ENCODE results near the gene DACH1.

The DACH1 gene

GRCh38 chr13:71546881-71547280 lies 320.1 kb downstream of the DACH1 start:
- DNase-seq: no peak

DNA sequence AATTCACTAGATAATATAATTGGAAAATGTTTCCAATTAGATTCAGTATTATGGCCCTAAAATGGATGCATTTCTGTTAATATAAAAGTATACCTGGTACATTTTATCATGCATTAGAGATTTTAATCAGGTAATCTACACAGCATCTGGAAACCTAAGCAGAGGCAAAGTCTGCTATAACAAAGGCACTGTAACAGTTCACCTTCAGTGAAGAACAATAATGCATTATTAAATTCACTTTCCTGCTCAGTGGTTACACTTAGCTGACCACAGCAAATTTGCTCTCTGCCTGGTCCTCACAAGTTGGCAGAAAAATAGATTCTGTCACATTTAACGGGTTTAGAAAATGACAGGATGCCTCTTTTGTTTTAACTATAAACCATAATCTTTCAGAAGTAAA lies 326.9 kb downstream of the DACH1 start:
- DNase-seq: no peak

DNA sequence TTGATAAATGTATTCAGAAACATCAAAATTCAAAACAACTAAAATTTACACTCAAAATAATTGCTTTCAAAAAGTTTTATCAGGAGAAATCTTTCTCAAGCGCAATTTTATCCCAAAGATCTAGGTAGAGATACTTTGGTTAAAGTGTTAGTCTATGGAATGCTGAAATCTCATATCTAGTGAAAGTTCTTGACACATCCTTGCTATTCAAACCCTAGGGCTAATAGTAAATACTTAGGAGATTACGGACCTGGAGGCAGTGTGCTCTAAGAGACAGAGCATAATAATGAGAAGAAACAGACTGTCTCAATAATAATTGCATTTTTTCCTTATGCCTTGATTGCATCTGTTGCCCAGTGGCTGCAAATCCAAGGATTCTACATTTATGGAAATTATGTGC lies 330.8 kb downstream of the DACH1 start:
- DNase-seq: no peak

DNA sequence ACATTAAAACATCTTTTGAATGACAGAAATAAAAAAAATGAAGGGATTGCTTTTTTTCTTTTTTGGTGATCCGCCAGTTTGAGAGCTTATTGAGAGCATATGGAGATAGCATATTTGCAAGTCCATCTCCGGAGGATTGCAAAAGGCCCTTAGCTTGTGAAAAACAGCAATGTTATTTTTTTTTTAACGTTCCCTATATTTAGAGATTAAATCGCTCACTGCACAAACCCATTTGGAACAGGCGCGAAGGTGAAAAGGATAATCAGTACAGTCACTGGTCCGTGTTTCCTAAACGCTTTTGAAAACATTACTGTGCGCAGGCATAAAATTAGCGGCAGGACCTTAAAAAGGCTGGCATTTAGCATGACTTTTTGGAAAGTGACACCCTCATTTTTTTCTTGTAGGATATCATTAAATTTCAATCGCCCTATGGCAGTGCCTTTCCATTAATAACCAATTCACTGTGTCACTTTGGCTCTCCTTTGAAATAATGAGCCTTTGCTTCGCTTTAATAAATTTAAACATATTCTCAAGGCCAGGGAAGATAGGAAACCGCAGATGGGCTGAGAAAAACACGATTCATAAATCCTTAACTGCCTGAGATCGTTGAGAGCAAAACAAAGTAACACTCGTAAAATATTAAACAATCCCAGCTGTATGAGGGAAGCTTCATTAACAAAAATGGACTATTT lies 342.2 kb downstream of the DACH1 start:
- DNase-seq: no peak

GRCh38 chr13:71524245-71524612 lies 342.8 kb downstream of the DACH1 start:
- no peak for DNase-seq

DNA sequence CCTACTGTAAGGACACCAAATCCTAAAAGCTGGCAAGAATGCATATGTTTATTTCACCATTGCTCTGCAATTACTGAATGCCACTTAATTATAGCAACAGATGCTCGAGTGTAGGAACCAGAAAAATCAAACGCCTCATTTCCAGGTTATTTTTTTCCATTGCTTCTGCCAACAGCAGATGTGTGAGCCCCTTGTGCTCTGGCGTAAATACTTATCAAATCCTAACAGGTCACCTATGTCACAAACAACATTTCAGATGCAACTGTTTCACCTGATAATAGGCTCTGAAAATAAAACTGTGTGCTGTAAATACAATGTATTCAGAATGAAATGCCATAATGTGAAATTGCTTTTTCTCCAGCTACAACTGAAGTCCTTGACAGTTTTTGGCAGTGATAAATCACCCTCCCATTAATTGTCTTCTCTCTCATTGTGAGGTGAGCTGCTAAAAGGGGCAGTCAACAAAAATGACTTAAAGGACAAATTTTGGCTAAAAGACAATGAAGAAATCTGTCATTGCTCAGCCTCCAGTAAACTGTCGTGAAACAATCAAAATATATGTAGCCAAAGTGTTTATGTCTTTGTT lies 344.0 kb downstream of the DACH1 start:
- DNase-seq: no peak

GRCh38 chr13:71517004-71517403 lies 350.0 kb downstream of the DACH1 start:
- DNase-seq: no peak

GRCh38 chr13:71516521-71516920 lies 350.5 kb downstream of the DACH1 start:
- DNase-seq: no peak

- DNase-seq: no peak
Measured at GRCh38 chr13:71515744-71516038, 351.3 kb downstream of the DACH1 start.

DNA sequence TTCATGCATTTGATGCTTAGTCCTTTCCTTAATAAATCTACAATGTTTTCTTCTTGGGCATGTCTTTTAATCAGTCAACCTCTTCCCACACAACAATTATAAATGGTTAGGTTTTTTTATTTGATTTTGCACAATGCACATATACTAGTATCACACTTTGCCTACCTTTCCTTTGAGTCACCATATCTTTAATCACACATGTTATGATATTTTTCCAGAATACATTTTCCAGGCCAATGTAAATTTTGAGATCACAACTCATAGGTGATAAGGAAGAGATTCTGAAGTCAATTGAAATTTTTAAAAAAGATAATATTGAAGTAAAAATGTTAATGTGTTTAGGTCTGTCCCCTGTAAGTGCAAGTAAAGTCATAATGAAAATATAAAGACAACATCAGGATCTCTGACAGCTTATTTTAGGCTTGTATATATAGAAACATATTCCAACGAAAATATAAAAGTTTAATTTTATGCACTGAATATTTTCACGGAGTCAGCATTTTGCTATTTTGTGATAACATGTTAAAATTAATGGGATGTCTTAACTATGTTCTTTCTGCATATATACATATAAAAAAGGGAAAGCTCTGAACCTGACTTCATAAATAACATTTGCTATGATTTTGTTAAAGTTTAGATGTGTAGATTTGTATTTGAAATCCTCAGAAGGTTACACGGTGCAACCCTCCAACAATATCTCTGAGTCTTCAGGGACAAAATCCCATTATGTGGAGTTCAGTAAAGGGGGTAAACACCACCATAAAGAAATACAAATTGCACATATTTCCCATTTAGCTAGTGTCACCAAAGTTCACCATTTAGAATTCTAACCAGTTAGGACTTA lies 351.9 kb downstream of the DACH1 start:
- no peak for DNase-seq

DNA sequence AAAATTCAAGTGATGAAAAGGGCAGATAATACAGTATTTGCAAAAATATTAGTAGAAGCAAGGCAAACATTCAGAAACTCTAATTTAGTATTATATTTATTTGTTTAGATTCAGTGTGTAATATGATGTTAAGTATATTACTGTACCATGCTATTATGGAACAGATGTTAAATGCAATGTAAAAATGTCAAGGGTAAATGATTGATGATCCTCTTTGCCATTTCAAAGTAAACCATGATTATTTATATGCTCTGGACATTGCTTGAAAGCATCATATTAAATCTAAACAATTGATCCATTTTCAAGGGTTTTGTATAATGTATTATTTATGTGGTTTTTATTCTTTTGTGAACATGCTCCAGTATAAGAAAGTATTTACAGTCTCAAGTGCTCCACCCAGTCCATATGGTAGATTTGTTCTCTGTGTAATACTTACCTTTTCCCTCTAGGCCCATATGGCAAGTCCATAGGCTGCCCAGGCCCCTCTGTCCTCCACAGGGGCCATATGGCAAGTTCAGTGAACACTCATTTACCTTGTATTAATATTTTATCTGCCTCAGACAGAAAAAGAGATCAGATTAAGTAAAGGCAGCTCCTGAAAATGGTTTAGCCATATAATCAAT lies 353.5 kb downstream of the DACH1 start:
- DNase-seq: no peak

- no peak for DNase-seq
Measured at GRCh38 chr13:71503781-71504180, 363.2 kb downstream of the DACH1 start.

- no peak for DNase-seq
Measured at GRCh38 chr13:71499944-71500514, 367.0 kb downstream of the DACH1 start.

DNA sequence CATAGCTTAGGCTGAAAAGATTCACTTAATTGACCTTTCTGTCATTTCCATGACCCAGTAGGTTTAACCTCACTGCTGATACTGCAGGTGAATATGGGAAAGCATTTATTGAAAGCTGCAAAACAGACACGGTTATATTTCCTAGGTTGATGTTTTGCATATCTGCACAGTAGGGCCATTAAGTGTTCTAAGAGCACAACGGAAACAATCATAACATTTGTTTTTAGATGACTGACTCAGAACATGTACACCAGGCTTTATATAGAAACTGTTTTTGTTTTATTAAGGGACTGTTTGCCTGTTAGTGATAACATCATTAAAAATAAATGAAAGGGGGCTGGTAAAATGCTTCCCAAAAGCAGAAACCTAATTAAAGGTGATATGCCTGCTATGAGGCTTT lies 367.8 kb downstream of the DACH1 start:
- no peak for DNase-seq

GRCh38 chr13:71493189-71493588 lies 373.8 kb downstream of the DACH1 start:
- no peak for DNase-seq

GRCh38 chr13:71492346-71492871 lies 374.6 kb downstream of the DACH1 start:
- DNase-seq: no peak

DNA sequence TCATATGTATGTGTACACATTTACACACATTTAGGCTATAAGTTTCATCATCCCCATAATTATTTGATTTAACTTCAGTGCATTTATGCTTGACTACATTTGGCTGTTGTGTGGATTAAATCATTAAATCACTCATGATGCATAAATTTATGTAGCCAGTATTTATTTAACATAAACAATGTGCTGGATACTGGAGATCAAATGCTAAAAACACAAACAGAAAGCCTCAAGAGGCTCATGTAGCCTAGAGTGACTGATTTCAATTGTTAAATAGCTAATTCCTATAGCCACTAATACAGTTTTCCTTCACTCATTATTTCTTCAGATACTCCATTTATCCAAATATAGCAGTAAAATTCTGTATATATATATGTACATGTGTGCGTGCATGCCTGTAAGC lies 376.0 kb downstream of the DACH1 start:
- DNase-seq: no peak

DNA sequence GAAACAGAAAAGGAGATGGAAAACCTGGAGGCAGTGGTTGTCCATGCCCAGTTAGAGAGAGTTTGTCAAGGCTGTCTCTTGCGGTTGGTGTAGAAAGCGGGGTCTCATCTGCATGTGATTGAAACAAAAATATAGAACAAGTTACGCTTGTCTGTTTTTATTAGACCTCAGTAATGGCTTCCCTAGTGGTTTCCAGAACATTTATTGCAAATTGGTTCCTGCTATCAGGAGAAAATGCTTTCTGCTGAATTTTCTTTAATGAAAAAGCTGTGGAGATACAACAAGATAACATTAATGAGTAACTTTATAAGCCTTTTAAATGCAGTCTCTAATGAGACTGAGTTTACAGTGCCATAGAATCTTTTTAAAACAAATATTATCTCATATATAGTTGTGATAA lies 378.0 kb downstream of the DACH1 start:
- no peak for DNase-seq

- DNase-seq: no peak
Measured at GRCh38 chr13:71488201-71488600, 378.8 kb downstream of the DACH1 start.

GRCh38 chr13:71485913-71486312 lies 381.1 kb downstream of the DACH1 start:
- no peak for DNase-seq

GRCh38 chr13:71483733-71484132 lies 383.3 kb downstream of the DACH1 start:
- DNase-seq: no peak

GRCh38 chr13:71481501-71481900 lies 385.5 kb downstream of the DACH1 start:
- DNase-seq: no peak

DNA sequence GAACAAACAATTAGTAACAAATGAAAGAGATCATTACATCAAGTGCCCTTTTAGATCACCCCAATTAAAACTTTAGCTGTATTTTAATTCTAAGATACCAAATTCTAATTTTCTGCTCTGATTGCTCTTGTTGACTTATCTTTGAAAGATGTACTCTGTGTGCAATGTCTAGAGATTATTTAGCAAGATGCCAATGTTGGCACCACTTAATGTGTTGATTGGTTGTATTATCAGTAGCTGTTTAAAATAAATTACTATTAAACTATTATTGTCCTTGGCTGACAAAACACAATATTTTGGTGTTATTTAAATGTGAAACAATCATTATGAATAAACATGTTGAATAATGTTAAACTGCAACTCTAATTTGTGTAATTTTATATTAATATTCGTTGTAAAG lies 386.0 kb downstream of the DACH1 start:
- no peak for DNase-seq
